Hematopoietic multipotent progenitor cell treated with erythropoietin and hydrocortisone succinate and interleukin-3 and kit ligand, for 17 days (in vitro differentiated cells): ENCODE measurements around the gene SSR4.
"Not testable (repeated sequence)": the region's sequence is repeated elsewhere in the genome, so short reads cannot be mapped to it uniquely, and the experiment has no call there.

Source experiments
- DNase-seq: peaks from one replicate; pipeline ENCODE4 v3.0.0-alpha.2; 2015; ENCODE audit warnings: low spot score

The SSR4 gene

GRCh38 chrX:153805436-153805835 is 11.0 kb downstream of the SSR4 start:
- no peak for DNase-seq

GRCh38 chrX:153806999-153807575 is 12.6 kb downstream of the SSR4 start:
- no peak for DNase-seq

- DNase-seq: no peak
These were observed 13.5 kb downstream of the SSR4 start for GRCh38 chrX:153807976-153808375.

GRCh38 chrX:153812220-153812619 is 17.8 kb downstream of the SSR4 start:
- no peak for DNase-seq

GRCh38 chrX:153813161-153813560 is 18.7 kb downstream of the SSR4 start:
- no peak for DNase-seq

- no peak for DNase-seq
These were observed 20.3 kb downstream of the SSR4 start for GRCh38 chrX:153814591-153815315.

GRCh38 chrX:153816831-153817690 is 22.6 kb downstream of the SSR4 start:
- DNase-seq: no peak

- DNase-seq: not testable (repeated sequence)
These were observed 23.6 kb downstream of the SSR4 start for GRCh38 chrX:153818064-153818463.

- no peak for DNase-seq
These were observed 24.3 kb downstream of the SSR4 start for GRCh38 chrX:153818571-153819383.

- no peak for DNase-seq
These were observed 25.0 kb downstream of the SSR4 start for GRCh38 chrX:153819384-153820040.

- DNase-seq: no peak
These were observed 26.1 kb downstream of the SSR4 start for GRCh38 chrX:153820601-153821000.

- no peak for DNase-seq
These were observed 26.6 kb downstream of the SSR4 start for GRCh38 chrX:153821066-153821465.

- DNase-seq: no peak
These were observed 29.9 kb downstream of the SSR4 start for GRCh38 chrX:153824348-153824747.

- no peak for DNase-seq
These were observed 30.6 kb downstream of the SSR4 start for GRCh38 chrX:153825042-153825441.

- no peak for DNase-seq
These were observed 32.5 kb downstream of the SSR4 start for GRCh38 chrX:153827016-153827415.

GRCh38 chrX:153827903-153828302 is 33.4 kb downstream of the SSR4 start:
- DNase-seq: no peak

- DNase-seq: no peak
These were observed 33.8 kb downstream of the SSR4 start for GRCh38 chrX:153828308-153828707.

GRCh38 chrX:153828723-153829548 is 34.5 kb downstream of the SSR4 start:
- no peak for DNase-seq

GRCh38 chrX:153829549-153829798 is 35.0 kb downstream of the SSR4 start:
- DNase-seq: no peak

- DNase-seq: no peak
These were observed 35.6 kb downstream of the SSR4 start, which contains the start of gene PDZD4 for GRCh38 chrX:153829799-153830639. Gene PDZD4 (minus strand): TSS chrX:153830544. CDS start chrX:153830298, 246 bp downstream.
